PC-3 (cell line): ENCODE measurements around the gene MROH2A. TPM values are rescaled to one million over a fixed set of nuclear protein-coding genes. Genes with fewer than 3 reads are reported as not detected.

ENCODE experiments used
- ATAC-seq: fragments of 200-7000 bp; cut with Tn5 transposase; 2 replicates; pipeline ENCODE4 v1.9.1; 2020; ENCODE audit warnings: mild to moderate bottlenecking, moderate library complexity
- BruUV-seq: library from RNA; stranded (reverse); fragments of 400-500 nt; replicated peaks from 2 replicates; lab custom pipeline; 2021; lab: Mats Ljungman, UMichigan
- CTCF ChIA-PET: fragments of 300-600 bp; sonication (Branson Sonifier 250); formaldehyde crosslinking; loops from one replicate; lab custom pipeline; 2022; ENCODE audit warnings: antibody characterized with exemption; lab: Charles Lee
- POLR2A ChIA-PET: fragments of 300-600 bp; sonication (Branson Sonifier 250); formaldehyde crosslinking; loops from one replicate; lab custom pipeline; 2022; ENCODE audit warnings: antibody characterized with exemption; ENCODE audit not compliant: unreplicated experiment; lab: Charles Lee
- DNase-seq: peaks from one replicate; pipeline ENCODE4 v3.0.0-alpha.2; 2015
- H2AFZ ChIP-seq: fragments of 300-600 bp; sonication (generic); 2 replicates; pipeline ENCODE4 v1.6.0; 2016; ENCODE audit warnings: antibody characterized with exemption, low read length
- H3F3A ChIP-seq: fragments of 300-600 bp; sonication (generic); one replicate; pipeline ENCODE4 v1.6.0; 2017; ENCODE audit warnings: antibody characterized with exemption, low read length, control low read depth, mild to moderate bottlenecking; ENCODE audit not compliant: unreplicated experiment
- H3K27ac ChIP-seq: fragments of 300-600 bp; sonication (generic); 2 replicates; pipeline ENCODE4 v1.5.1; 2016; ENCODE audit warnings: mild to moderate bottlenecking, low read length
- H3K27me3 ChIP-seq: fragments of 300-600 bp; sonication (generic); 2 replicates; pipeline ENCODE4 v1.6.1; 2016; ENCODE audit warnings: low read length, mixed read lengths
- H3K36me3 ChIP-seq: fragments of 300-600 bp; sonication (generic); 2 replicates; pipeline ENCODE4 v1.6.1; 2016; ENCODE audit warnings: low read depth, mixed run types, low read length, mixed read lengths
- H3K4me1 ChIP-seq: fragments of 300-600 bp; sonication (generic); 2 replicates; pipeline ENCODE4 v1.5.1; 2016; ENCODE audit warnings: low read length; ENCODE audit not compliant: insufficient read depth
- H3K4me2 ChIP-seq: fragments of 300-600 bp; sonication (generic); 2 replicates; pipeline ENCODE4 v1.6.0; 2016; ENCODE audit warnings: low read length
- H3K4me3 ChIP-seq: fragments of 300-600 bp; sonication (generic); 2 replicates; pipeline ENCODE4 v1.5.1; 2016; ENCODE audit warnings: mild to moderate bottlenecking, low read length, mixed read lengths
- H3K79me2 ChIP-seq: fragments of 300-600 bp; sonication (generic); 2 replicates; pipeline ENCODE4 v1.6.1; 2017; ENCODE audit warnings: low read length, mixed read lengths
- H3K9ac ChIP-seq: fragments of 300-600 bp; sonication (generic); 2 replicates; pipeline ENCODE4 v1.6.0; 2016; ENCODE audit warnings: mild to moderate bottlenecking, low read length
- H3K9me2 ChIP-seq: fragments of 300-600 bp; sonication (generic); replicated peaks from 2 replicates; pipeline ENCODE4 v1.6.1; 2016; ENCODE audit warnings: mixed run types, low read length, mixed read lengths
- H3K9me3 ChIP-seq: fragments of 300-600 bp; sonication (generic); 2 replicates; pipeline ENCODE4 v1.6.1; 2016; ENCODE audit warnings: low read length, mixed read lengths
- H4K20me1 ChIP-seq: fragments of 300-600 bp; sonication (generic); 2 replicates; pipeline ENCODE4 v1.6.1; 2016; ENCODE audit warnings: low read length, mixed read lengths
- EZH2 ChIP-seq: fragments of 300-600 bp; sonication (generic); IDR thresholded peaks from one replicate; pipeline ENCODE4 v1.6.1; 2017; ENCODE audit warnings: antibody characterized with exemption, mild to moderate bottlenecking, low read length; ENCODE audit not compliant: unreplicated experiment
- EZH2phosphoT487 ChIP-seq: fragments of 300-600 bp; sonication (generic); IDR thresholded peaks from 2 replicates; pipeline ENCODE4 v1.6.1; 2018; ENCODE audit warnings: mild to moderate bottlenecking, antibody characterized with exemption, low read length, borderline replicate concordance
- intact Hi-C: fragments of 100-400 bp; cut with micrococcal nuclease; formaldehyde crosslinking; loops from 2 replicates; pipeline ENCODE4 v1.9.0; 2023
- total RNA-seq: library from RNA; depleted of rRNA; stranded (reverse); fragments of >200 nt; gene quantifications from 2 replicates; pipeline ENCODE4 v1.2.3, GENCODE V29; 2014
- TF ChIP-seq, protein P1 (sequence below): fragments of 300-600 bp; sonication (generic); conservative IDR thresholded peaks from 2 replicates; pipeline ENCODE4 v1.5.1; 2017; ENCODE audit warnings: antibody characterized with exemption, low read depth, mild to moderate bottlenecking, low read length

MROH2A gene
- total RNA-seq, 1 experiment from 2014 or later, result not detected

DNA sequence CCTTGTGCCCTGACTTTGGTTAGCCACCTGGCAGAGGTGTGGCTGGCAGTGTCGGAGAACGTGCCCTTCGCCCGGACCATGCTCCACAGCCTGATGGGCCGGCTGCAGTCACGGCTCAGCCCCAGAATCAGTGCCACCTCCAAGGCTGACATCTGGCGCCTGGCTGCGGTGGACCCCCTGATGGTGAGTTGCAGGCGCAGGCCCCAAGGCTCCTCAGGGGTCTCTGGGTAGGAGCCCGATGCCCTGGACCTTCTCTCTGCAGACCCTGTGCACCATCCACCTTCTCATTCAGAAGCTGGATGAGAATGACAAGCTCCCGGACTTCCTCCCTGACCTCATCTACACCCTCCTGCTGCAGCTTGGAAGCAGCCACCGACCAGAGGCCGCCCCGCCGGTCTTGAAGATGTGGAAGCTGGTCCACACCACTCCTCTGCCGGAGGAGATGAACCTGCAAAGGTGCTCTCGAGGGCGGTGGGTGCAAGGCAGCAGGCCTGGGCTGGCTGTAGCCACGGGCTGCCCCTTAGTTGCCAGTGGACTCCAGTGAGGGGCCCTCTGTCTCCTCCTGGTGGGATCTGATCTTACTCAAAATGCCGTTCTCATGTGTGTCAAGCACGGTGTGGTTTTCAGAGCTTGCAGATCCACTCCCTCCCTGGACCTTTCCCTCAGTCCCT is 44.1 kb downstream of the MROH2A start:
- Histone ChIP-seq H3K9ac (no peak overlapping the region), H3K79me2 (no peaks in the 10 kb centered on the region), H3K4me1 (no peaks in the 10 kb centered on the region), H4K20me1 (no peaks in the 10 kb centered on the region), H3K4me3 (no peak overlapping the region), H3K4me2 (no peak overlapping the region), H3K36me3 (no peaks in the 10 kb centered on the region), H3F3A (no peaks in the 10 kb centered on the region), H2AFZ (no peak overlapping the region), H3K9me3 (no peaks in the 10 kb centered on the region), H3K27me3 (no peaks in the 10 kb centered on the region), H3K27ac (no peak overlapping the region), H3K9me2 (no peaks in the 10 kb centered on the region)
- TF ChIP-seq EZH2, result no peak
- TF ChIP-seq, protein P1, sequence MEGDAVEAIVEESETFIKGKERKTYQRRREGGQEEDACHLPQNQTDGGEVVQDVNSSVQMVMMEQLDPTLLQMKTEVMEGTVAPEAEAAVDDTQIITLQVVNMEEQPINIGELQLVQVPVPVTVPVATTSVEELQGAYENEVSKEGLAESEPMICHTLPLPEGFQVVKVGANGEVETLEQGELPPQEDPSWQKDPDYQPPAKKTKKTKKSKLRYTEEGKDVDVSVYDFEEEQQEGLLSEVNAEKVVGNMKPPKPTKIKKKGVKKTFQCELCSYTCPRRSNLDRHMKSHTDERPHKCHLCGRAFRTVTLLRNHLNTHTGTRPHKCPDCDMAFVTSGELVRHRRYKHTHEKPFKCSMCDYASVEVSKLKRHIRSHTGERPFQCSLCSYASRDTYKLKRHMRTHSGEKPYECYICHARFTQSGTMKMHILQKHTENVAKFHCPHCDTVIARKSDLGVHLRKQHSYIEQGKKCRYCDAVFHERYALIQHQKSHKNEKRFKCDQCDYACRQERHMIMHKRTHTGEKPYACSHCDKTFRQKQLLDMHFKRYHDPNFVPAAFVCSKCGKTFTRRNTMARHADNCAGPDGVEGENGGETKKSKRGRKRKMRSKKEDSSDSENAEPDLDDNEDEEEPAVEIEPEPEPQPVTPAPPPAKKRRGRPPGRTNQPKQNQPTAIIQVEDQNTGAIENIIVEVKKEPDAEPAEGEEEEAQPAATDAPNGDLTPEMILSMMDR, result no peak
- TF ChIP-seq EZH2phosphoT487, result no peak
- ChIA-PET CTCF (no interaction called here), POLR2A (no interaction called here)
- no peak for ATAC-seq
- DNase-seq, result no peak
- intact Hi-C loops, result no loop called here
- BruUV-seq, result no TSS peak

DNA sequence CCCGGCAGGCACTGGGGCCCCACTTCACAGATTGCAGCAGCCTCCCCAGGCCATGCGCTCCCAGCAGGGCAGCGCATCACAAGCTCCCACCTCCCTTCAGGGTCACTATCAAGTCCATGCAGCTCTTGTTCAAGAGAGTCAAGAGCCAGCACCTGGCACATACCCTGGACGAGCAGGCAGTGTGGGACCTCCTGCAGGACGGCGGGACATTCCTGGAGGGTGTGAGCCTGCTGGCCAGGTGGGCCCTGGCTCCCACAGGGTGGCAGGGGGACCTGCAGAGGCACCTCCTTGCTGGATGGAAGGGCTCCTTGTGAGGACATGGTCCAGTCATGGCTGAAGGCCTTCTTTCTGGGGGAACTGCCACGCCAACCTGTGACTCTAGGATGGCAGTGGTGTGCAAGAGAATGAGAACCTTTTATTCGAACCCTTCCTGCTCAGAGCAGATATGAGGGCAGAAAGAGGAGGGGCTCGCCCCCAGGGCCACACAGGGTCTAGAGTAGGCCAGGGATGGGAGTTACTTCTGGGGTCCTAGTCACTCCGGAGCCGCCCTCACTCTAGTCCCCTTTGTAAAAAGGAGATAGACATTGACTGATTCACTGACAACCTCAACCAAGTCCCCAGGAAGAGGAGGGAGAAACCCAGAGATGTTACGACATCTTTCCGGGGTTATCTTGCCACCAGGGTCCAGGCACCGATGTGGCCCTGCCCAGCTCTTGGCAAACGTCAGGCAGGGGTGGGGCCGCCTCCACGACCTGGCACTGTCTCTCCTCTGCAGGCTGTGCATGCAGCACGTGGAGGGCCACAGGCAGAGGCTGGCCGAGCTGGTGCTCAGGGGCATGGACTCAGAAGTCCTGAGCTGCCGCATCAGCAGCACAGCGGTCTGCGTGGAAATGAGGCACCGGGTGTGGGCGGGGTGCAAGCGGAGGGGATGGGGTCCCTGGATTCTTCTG is 44.9 kb downstream of the MROH2A start:
- BruUV-seq, result no TSS peak

More for the DNA sequence above, 44.9 kb downstream of the MROH2A start:
- H3K4me1 ChIP-seq, result no peaks in the 10 kb centered on the region
- H3F3A ChIP-seq, result no peaks in the 10 kb centered on the region
- no peaks in the 10 kb centered on the region for H3K9me3 ChIP-seq
- no peaks in the 10 kb centered on the region for H4K20me1 ChIP-seq
- no peaks in the 10 kb centered on the region for H3K79me2 ChIP-seq
- H3K27me3 ChIP-seq, result no peaks in the 10 kb centered on the region
- POLR2A ChIA-PET, result no interaction called here
- no peak overlapping the region for H2AFZ ChIP-seq
- no peak for TF ChIP-seq EZH2phosphoT487
- no peak for TF ChIP-seq EZH2
- TF ChIP-seq, protein P1, result no peak
- ATAC-seq (no peak), DNase-seq (no peak)
- H3K4me3 ChIP-seq, result no peak overlapping the region
- no peaks in the 10 kb centered on the region for H3K36me3 ChIP-seq
- no peaks in the 10 kb centered on the region for H3K9me2 ChIP-seq
- H3K4me2 ChIP-seq, result no peak overlapping the region
- intact Hi-C loops, result no loop called here
- no peak overlapping the region for H3K27ac ChIP-seq
- CTCF ChIA-PET, result no interaction called here
- H3K9ac ChIP-seq, result no peak overlapping the region
